22Rv1 (cell line): ENCODE measurements around the gene CLEC4F.

Experiments used
- ZFX ChIP-seq: fragments of 450-650 bp; IDR thresholded peaks from 2 replicates; pipeline ENCODE4 v1.6.1; 2017; ENCODE audit warnings: antibody characterized with exemption, borderline replicate concordance
- TF ChIP-seq, protein P1 (sequence below): fragments of 450-650 bp; IDR thresholded peaks from 2 replicates; pipeline ENCODE4 v1.5.1; 2017; ENCODE audit warnings: mild to moderate bottlenecking

DNA sequence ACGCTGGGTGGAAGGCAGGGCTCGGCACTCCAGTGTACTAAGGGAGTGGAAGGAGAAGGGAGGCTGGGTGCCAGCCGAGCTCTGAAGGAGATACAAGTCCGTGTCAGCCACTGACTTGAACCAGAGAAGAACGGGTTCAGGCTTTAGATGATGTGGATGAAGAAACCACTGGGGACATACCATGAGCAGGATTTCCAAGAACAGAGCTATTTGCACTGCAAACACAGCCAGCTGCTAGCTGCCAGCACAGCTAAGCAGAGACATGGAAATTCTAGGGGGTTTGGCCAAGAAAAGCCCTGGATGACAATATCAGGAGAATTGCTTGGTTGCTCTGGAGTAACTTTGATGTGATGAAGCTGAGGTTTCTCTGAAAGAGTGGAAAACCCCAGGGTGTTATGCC lies 10.0 kb upstream of the CLEC4F start:
- TF ChIP-seq, protein P1, sequence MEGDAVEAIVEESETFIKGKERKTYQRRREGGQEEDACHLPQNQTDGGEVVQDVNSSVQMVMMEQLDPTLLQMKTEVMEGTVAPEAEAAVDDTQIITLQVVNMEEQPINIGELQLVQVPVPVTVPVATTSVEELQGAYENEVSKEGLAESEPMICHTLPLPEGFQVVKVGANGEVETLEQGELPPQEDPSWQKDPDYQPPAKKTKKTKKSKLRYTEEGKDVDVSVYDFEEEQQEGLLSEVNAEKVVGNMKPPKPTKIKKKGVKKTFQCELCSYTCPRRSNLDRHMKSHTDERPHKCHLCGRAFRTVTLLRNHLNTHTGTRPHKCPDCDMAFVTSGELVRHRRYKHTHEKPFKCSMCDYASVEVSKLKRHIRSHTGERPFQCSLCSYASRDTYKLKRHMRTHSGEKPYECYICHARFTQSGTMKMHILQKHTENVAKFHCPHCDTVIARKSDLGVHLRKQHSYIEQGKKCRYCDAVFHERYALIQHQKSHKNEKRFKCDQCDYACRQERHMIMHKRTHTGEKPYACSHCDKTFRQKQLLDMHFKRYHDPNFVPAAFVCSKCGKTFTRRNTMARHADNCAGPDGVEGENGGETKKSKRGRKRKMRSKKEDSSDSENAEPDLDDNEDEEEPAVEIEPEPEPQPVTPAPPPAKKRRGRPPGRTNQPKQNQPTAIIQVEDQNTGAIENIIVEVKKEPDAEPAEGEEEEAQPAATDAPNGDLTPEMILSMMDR: no peak
- no peak for TF ChIP-seq ZFX
